OCI-LY7 (cell line): ENCODE results near the gene TTLL10.

Experiments
- CTCF ChIP-seq: fragments of 200-600 bp; sonication (generic); conservative IDR thresholded peaks from 2 replicates; pipeline ENCODE4 v1.5.1; 2014; ENCODE audit warnings: mild to moderate bottlenecking, antibody characterized with exemption, low read length, moderate library complexity, mixed read lengths
- EZH2phosphoT487 ChIP-seq: fragments of 200-600 bp; sonication (generic); IDR thresholded peaks from 2 replicates; pipeline ENCODE4 v1.6.1; 2018; ENCODE audit warnings: low read depth, borderline replicate concordance, mild to moderate bottlenecking, mixed run types, antibody characterized with exemption, low read length, moderate library complexity, mixed read lengths

DNA sequence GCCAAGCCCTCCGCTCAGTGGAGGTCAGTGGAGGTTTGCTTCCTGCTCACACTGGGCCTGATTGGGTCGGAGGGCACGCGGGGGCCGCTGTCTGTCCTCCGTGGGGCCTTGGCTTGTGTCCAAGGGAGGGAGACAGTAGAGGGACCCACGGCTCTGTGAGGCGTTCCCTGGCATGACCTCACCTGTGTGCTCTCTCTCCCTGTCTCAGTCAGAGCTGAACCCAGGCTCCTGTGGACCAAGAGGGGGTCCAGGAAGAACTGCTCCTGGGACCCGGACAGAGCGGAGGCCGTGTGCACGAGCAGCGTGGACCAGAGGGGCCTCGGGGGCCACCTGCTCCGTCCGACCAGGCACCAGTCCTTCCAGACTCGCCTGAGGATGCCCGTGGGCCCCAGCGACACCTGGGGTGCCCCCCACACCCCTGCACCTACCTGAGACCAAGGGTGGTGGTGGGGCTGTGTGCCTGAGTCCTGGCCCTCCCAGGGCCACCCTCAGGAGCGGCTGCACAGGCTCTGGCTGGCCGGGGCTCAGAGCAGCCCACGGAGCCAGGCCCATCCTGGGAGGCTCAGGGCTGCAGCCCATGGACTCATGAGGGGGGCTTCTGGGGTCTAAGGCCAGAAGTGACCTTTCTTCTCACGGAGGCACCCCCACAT, 13.3 kb upstream of the TTLL10 start:
- TF ChIP-seq CTCF (no peak), EZH2phosphoT487 (no peak)
